GM10847 (cell line): ENCODE measurements around the gene CEACAM16.

Source experiments
- POLR2A ChIP-seq: IDR thresholded peaks from 2 replicates; pipeline ENCODE4 v1.6.1; 2011; ENCODE audit not compliant: insufficient read length; ENCODE audit errors: extremely low read depth

Gene CEACAM16

GRCh38 chr19:44668985-44669764 is 29.8 kb upstream of the CEACAM16 start:
- no peak for TF ChIP-seq POLR2A

- TF ChIP-seq POLR2A = no peak
These were observed 27.6 kb upstream of the CEACAM16 start, which contains the start of gene CEACAM19 for GRCh38 chr19:44671400-44671799. Gene CEACAM19, plus strand, starts transcription at chr19:44671482. Its CDS starts 450 bp downstream, at chr19:44671932.

- TF ChIP-seq POLR2A = no peak
These were observed 26.7 kb upstream of the CEACAM16 start for GRCh38 chr19:44672226-44672625.

- no peak for TF ChIP-seq POLR2A
These were observed 25.4 kb upstream of the CEACAM16 start for GRCh38 chr19:44673510-44673909.

- no peak for TF ChIP-seq POLR2A
These were observed 23.4 kb upstream of the CEACAM16 start for GRCh38 chr19:44675521-44675920.

- TF ChIP-seq POLR2A = no peak
These were observed 21.7 kb upstream of the CEACAM16 start for GRCh38 chr19:44677019-44677811.

- no peak for TF ChIP-seq POLR2A
These were observed 18.4 kb upstream of the CEACAM16 start for GRCh38 chr19:44680536-44680935.

GRCh38 chr19:44681992-44682790 is 16.8 kb upstream of the CEACAM16 start:
- no peak for TF ChIP-seq POLR2A

GRCh38 chr19:44682807-44683206 is 16.1 kb upstream of the CEACAM16 start:
- TF ChIP-seq POLR2A = no peak

GRCh38 chr19:44683434-44684210 is 15.3 kb upstream of the CEACAM16 start:
- TF ChIP-seq POLR2A = no peak

- no peak for TF ChIP-seq POLR2A
These were observed 13.8 kb upstream of the CEACAM16 start for GRCh38 chr19:44684892-44685863.

- no peak for TF ChIP-seq POLR2A
These were observed 13.1 kb upstream of the CEACAM16 start for GRCh38 chr19:44685877-44686276.

GRCh38 chr19:44686896-44687295 is 12.1 kb upstream of the CEACAM16 start:
- no peak for TF ChIP-seq POLR2A

GRCh38 chr19:44687888-44688287 is 11.1 kb upstream of the CEACAM16 start:
- no peak for TF ChIP-seq POLR2A
